IMR-90 (cell line): ENCODE measurements around the gene PDZD7. TPM values are rescaled to one million over a fixed set of nuclear protein-coding genes. Genes with fewer than 3 reads are reported as not detected.
A peak's percentile ranks its signal among the peaks of the same experiment; 100 is the strongest.

ENCODE experiments used
- ATAC-seq: fragments of 200-7000 bp; cut with Tn5 transposase; 2 replicates; pipeline ENCODE4 v1.9.1; 2020; ENCODE audit warnings: low read depth, mild to moderate bottlenecking, moderate library complexity
- BruUV-seq: library from RNA; stranded (reverse); fragments of 400-500 nt; replicated peaks from 2 replicates; lab custom pipeline; 2021; lab: Mats Ljungman, UMichigan
- CTCF ChIA-PET: fragments of 300-600 bp; formaldehyde crosslinking; extraction: SDS; loops from one replicate; lab custom pipeline; 2021; ENCODE audit warnings: antibody characterized with exemption; lab: Yijun Ruan, JAX
- POLR2A ChIA-PET: fragments of 300-600 bp; sonication (Branson Sonifier 250); formaldehyde crosslinking; loops from one replicate; lab custom pipeline; 2022; ENCODE audit warnings: antibody characterized with exemption; ENCODE audit not compliant: unreplicated experiment; lab: Charles Lee
- DNase-seq: peaks from one replicate; pipeline ENCODE4 v3.0.0; 2013
- H2AFZ ChIP-seq: replicated peaks from 2 replicates; pipeline ENCODE3; 2013; ENCODE audit warnings: low read length, mild to moderate bottlenecking; ENCODE audit not compliant: poor library complexity
- H2AK5ac ChIP-seq: 2 replicates; pipeline ENCODE4 v1.6.1; 2013; ENCODE audit warnings: low read depth, low read length, inconsistent platforms
- H2AK9ac ChIP-seq: replicated peaks from 2 replicates; pipeline ENCODE3; 2013; ENCODE audit warnings: mild to moderate bottlenecking, low read depth, low read length, moderate library complexity; ENCODE audit not compliant: poor library complexity
- H2BK120ac ChIP-seq: 2 replicates; pipeline ENCODE4 v1.6.1; 2013; ENCODE audit warnings: low read depth, low read length, inconsistent platforms
- H2BK15ac ChIP-seq: 3 replicates; pipeline ENCODE4 v1.6.1; 2013; ENCODE audit warnings: low read depth, low read length, inconsistent platforms
- H2BK20ac ChIP-seq: 2 replicates; pipeline ENCODE4 v1.6.1; 2013; ENCODE audit warnings: low read depth, mild to moderate bottlenecking, inconsistent platforms, low read length, moderate library complexity
- H2BK5ac ChIP-seq: 2 replicates; pipeline ENCODE4 v1.6.1; 2013; ENCODE audit warnings: mild to moderate bottlenecking, low read depth, low read length, inconsistent platforms; ENCODE audit not compliant: poor library complexity, severe bottlenecking
- H3K14ac ChIP-seq: replicated peaks from 2 replicates; pipeline ENCODE4 v1.6.1; 2013; ENCODE audit warnings: low read depth, low read length, inconsistent platforms
- H3K18ac ChIP-seq: 2 replicates; pipeline ENCODE4 v1.6.1; 2013; ENCODE audit warnings: low read depth, low read length, control low read depth
- H3K23ac ChIP-seq: 2 replicates; pipeline ENCODE4 v1.6.1; 2013; ENCODE audit warnings: low read depth, low read length, inconsistent platforms
- H3K27ac ChIP-seq: 2 replicates; pipeline ENCODE4 v1.5.1; 2013; ENCODE audit warnings: mild to moderate bottlenecking, control low read depth, low read length; ENCODE audit not compliant: insufficient read depth
- H3K27me3 ChIP-seq: 2 replicates; pipeline ENCODE4 v1.6.1; 2013; ENCODE audit warnings: low read length; ENCODE audit not compliant: control insufficient read depth, insufficient read depth
- H3K36me3 ChIP-seq: 2 replicates; pipeline ENCODE4 v1.6.1; 2013; ENCODE audit warnings: low read length, mixed read lengths; ENCODE audit not compliant: control insufficient read depth, insufficient read depth
- H3K4ac ChIP-seq: 2 replicates; pipeline ENCODE4 v1.6.1; 2013; ENCODE audit warnings: low read depth, low read length, inconsistent platforms
- H3K4me1 ChIP-seq: 2 replicates; pipeline ENCODE4 v1.6.1; 2013; ENCODE audit warnings: low read length, mixed read lengths; ENCODE audit not compliant: control insufficient read depth, insufficient read depth
- H3K4me2 ChIP-seq: 2 replicates; pipeline ENCODE4 v1.6.1; 2013; ENCODE audit warnings: low read depth, mild to moderate bottlenecking, control low read depth, low read length, moderate library complexity
- H3K4me3 ChIP-seq: 2 replicates; pipeline ENCODE4 v1.5.1; 2013; ENCODE audit warnings: low read depth, mild to moderate bottlenecking, control low read depth, low read length, moderate library complexity; ENCODE audit not compliant: insufficient read depth
- H3K56ac ChIP-seq: 2 replicates; pipeline ENCODE4 v1.6.1; 2013; ENCODE audit warnings: low read length, inconsistent platforms; ENCODE audit not compliant: insufficient read depth; ENCODE audit errors: extremely low read depth
- H3K79me1 ChIP-seq, 2 experiments: 2 replicates each; pipeline ENCODE4 v1.6.1; 2013; ENCODE audit warnings: low read length in 2 of 2, inconsistent platforms in 1 of 2, low read depth in 1 of 2
- H3K9ac ChIP-seq: 2 replicates; pipeline ENCODE4 v1.6.1; 2013; ENCODE audit warnings: low read depth, low read length, control low read depth
- H3K9me1 ChIP-seq: 2 replicates; pipeline ENCODE4 v1.6.1; 2013; ENCODE audit warnings: low read length, inconsistent platforms; ENCODE audit not compliant: insufficient read depth
- H3K9me3 ChIP-seq: 2 replicates; pipeline ENCODE4 v1.6.1; 2013; ENCODE audit warnings: low read length; ENCODE audit not compliant: control insufficient read depth, insufficient read depth
- H4K20me1 ChIP-seq: 2 replicates; pipeline ENCODE4 v1.6.1; 2013; ENCODE audit warnings: low read length, inconsistent platforms; ENCODE audit not compliant: insufficient read depth
- H4K5ac ChIP-seq: 2 replicates; pipeline ENCODE4 v1.6.1; 2013; ENCODE audit warnings: mild to moderate bottlenecking, low read depth, low read length, control low read depth
- H4K8ac ChIP-seq, 2 experiments: 2 replicates each; pipeline ENCODE4 v1.6.1; 2013; ENCODE audit warnings: low read depth in 2 of 2, low read length in 2 of 2, control low read depth in 1 of 2, inconsistent platforms in 1 of 2
- H4K91ac ChIP-seq: 2 replicates; pipeline ENCODE4 v1.6.1; 2013; ENCODE audit warnings: low read depth, low read length, inconsistent platforms; ENCODE audit not compliant: insufficient read depth
- BHLHE40 ChIP-seq: fragments of 150-350 bp; IDR thresholded peaks from 2 replicates; pipeline ENCODE4 v1.6.1; 2016; ENCODE audit warnings: mild to moderate bottlenecking, low read depth, low read length
- MAFK ChIP-seq: IDR thresholded peaks from 2 replicates; pipeline ENCODE4 v1.6.1; 2012; ENCODE audit warnings: low read depth, low read length, improper control_type of control experiment
- POLR2A ChIP-seq: IDR thresholded peaks from 2 replicates; pipeline ENCODE4 v1.6.1; 2012; ENCODE audit warnings: mild to moderate bottlenecking, low read depth, low read length
- WGBS, 2 experiments: methylation state at CpG; one replicate each; pipeline versions ENCODE4 v1.1.5 to v1.1.7; 2013; ENCODE audit warnings: missing lambda C conversion rate in 2 of 2; ENCODE audit not compliant: insufficient read length in 1 of 2; ENCODE audit errors: extremely low coverage in 2 of 2; 5-methylcytosine and 5-hydroxymethylcytosine counted together
- dilution Hi-C: fragments of 300-500 bp; cut with HindIII; formaldehyde crosslinking; loops from one replicate; pipeline ENCODE4 v1.14.3; 2018; ENCODE audit warnings: low sequenced_read_pairs; ENCODE audit not compliant: unreplicated experiment
- in situ Hi-C: fragments of 300-500 bp; cut with MboI; formaldehyde crosslinking; loops from 3 replicates; pipeline ENCODE4 v1.14.3; 2019; ENCODE audit warnings: low sequenced_read_pairs, inconsistent platforms, mixed read lengths
- intact Hi-C: fragments of 100-400 bp; cut with micrococcal nuclease; formaldehyde crosslinking; loops from 2 replicates; pipeline ENCODE4 v1.10.0; 2022
- polyA plus RNA-seq, 3 experiments: library from polyadenylated mRNA; depleted of rRNA; stranded (reverse); fragments of >200 nt; gene quantifications; 2 replicates each; pipeline ENCODE4 v1.2.3, GENCODE V29; 2012; ENCODE audit warnings: low replicate concordance in 1 of 3
- total RNA-seq: library from RNA; depleted of rRNA; stranded (reverse); fragments of >200 nt; gene quantifications from 2 replicates; pipeline ENCODE4 v1.2.3, GENCODE V29; 2012

Gene PDZD7
- total and polyA plus RNA-seq, 2 of the 4 experiments (the other 2 are of a cell fraction), result 0.90 to 1.5 TPM

GRCh38 chr10:101064415-101065030, 33.6 kb upstream of the PDZD7 start:
- no peak overlapping the region for H3K4me2 ChIP-seq
- no peaks in the 10 kb centered on the region; the same call in none of the 2 replicates for H4K20me1 ChIP-seq
- TF ChIP-seq BHLHE40 (no peak), POLR2A (no peak), MAFK (no peak)
- no peak overlapping the region for H4K8ac ChIP-seq
- in situ Hi-C loops, result no loop called here
- intact Hi-C loops, result loop anchor here (5.0 kb wide), 1 partner anchor 32 kb away; the partner anchor contains the start of genes PDZD7 and SFXN3
- 100% methylated on average over 3 of the region's 9 CpGs; no CpG with 5 or more reads in 1 of the 2 experiments for WGBS, 2 experiments
- H2AK5ac ChIP-seq, result peak overlapping the region; percentile 37; the same call in 1 of the 2 replicates
- H3K36me3 ChIP-seq, result no peaks in the 10 kb centered on the region
- no peak overlapping the region for H3K14ac ChIP-seq
- no peak overlapping the region for H3K27ac ChIP-seq
- ATAC-seq, result no peak
- H2AFZ ChIP-seq, result no peak overlapping the region
- H2AK9ac ChIP-seq, result peak overlapping the region; percentile 23
- CTCF ChIA-PET, result interaction anchor here (0.8 kb wide), 1 partner anchor 14 kb away, joined by 3 read pairs; no protein-coding TSS in a partner anchor
- POLR2A ChIA-PET, result no interaction called here
- H3K27me3 ChIP-seq, result no peaks in the 10 kb centered on the region
- no peak overlapping the region for H2BK5ac ChIP-seq
- no peaks in the 10 kb centered on the region for H3K9me3 ChIP-seq
- BruUV-seq, result no TSS peak
- H3K4me1 ChIP-seq, result peaks cover 22% of the 10 kb centered on the region
- no peak overlapping the region for H3K56ac ChIP-seq
- no peak overlapping the region for H2BK120ac ChIP-seq
- H4K5ac ChIP-seq, result no peak overlapping the region
- no peak for DNase-seq
- no peak overlapping the region for H4K91ac ChIP-seq
- dilution Hi-C loops, result no loop called here
- H3K9me1 ChIP-seq, result peaks cover 8% of the 10 kb centered on the region
- H2BK20ac ChIP-seq, result no peak overlapping the region
- H3K79me1 ChIP-seq, result peaks cover 0 to 31% of the 10 kb centered on the region in 2 experiments; a peak in 3 of 4 replicates
- no peak overlapping the region for H2BK15ac ChIP-seq
- H3K4ac ChIP-seq, result no peak overlapping the region
- H3K4me3 ChIP-seq, result no peak overlapping the region
- no peak overlapping the region for H3K18ac ChIP-seq
- H3K23ac ChIP-seq, result no peak overlapping the region
- no peak overlapping the region for H3K9ac ChIP-seq
